Tibial nerve (tissue), 4 donors: ENCODE measurements around the gene OTOA.
"Not testable (repeated sequence)": the region's sequence is repeated elsewhere in the genome, so short reads cannot be mapped to it uniquely, and the experiment has no call there.

ENCODE experiments used
- EP300 ChIP-seq, 2 donors: sonication (generic); formaldehyde crosslinking; IDR thresholded peaks; one replicate each; pipeline ENCODE4 v1.6.1; 2017; ENCODE audit warnings: antibody characterized with exemption in 2 of 2, mild to moderate bottlenecking in 1 of 2
- POLR2A ChIP-seq, 2 donors: fragments of 450-650 bp; IDR thresholded peaks; one replicate each; pipeline ENCODE4 v1.6.1; 2017; ENCODE audit warnings: antibody characterized with exemption in 2 of 2, mild to moderate bottlenecking in 2 of 2, moderate library complexity in 2 of 2
- TF ChIP-seq, protein P1 (sequence below), 5 experiments: fragments of 200-600 bp in 3 of 5; fragments of 450-650 bp in 2 of 5; sonication (generic) in 3 of 5; IDR thresholded peaks; one replicate each; pipeline ENCODE4 v1.5.1; 2016 to 2019; ENCODE audit warnings: antibody characterized with exemption in 5 of 5, mild to moderate bottlenecking in 3 of 5, moderate library complexity in 2 of 5

DNA sequence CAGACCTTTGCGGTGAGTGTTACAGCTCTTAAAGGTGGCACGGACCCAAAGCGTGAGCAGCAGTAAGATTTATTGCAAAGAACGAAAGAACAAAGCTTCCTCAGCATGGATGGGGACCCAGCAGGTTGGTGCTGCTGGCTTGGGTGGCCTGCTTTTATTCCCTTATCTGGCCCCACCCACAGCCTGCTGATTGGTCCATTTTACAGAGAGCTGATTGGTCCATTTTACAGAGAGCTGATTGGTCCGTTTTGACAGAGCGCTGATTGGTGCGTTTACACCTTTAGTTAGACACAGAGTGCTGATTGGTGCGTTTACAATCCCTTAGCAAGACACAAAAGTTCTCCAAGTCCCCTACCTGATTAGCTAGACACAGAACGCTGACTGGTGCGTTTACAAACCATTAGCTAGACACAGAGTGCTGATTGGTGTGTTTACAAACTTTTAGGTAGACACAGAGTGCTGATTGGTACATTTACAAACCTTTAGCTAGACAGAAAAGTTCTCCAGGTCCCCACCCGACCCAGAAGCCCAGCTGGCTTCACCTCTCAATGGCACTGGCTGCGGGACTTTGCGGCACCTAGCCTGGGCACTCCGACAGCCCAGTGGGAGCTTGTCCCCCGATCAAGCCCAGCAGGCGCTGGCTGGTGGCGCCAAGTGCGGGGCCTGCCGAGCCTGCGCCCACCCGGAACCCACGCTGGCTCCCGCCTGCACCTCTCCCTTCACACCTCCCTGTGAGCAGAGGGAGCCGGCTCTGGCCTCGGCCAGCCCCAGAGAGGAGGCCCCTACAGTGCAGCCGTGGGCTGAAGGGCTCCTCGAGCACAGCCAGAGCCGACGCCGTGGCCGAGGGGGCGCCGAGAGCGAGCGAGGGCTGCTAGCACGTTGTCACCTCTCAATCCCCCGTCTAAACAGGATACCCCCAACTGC is 33.9 kb upstream of the OTOA start:
- TF ChIP-seq, protein P1, sequence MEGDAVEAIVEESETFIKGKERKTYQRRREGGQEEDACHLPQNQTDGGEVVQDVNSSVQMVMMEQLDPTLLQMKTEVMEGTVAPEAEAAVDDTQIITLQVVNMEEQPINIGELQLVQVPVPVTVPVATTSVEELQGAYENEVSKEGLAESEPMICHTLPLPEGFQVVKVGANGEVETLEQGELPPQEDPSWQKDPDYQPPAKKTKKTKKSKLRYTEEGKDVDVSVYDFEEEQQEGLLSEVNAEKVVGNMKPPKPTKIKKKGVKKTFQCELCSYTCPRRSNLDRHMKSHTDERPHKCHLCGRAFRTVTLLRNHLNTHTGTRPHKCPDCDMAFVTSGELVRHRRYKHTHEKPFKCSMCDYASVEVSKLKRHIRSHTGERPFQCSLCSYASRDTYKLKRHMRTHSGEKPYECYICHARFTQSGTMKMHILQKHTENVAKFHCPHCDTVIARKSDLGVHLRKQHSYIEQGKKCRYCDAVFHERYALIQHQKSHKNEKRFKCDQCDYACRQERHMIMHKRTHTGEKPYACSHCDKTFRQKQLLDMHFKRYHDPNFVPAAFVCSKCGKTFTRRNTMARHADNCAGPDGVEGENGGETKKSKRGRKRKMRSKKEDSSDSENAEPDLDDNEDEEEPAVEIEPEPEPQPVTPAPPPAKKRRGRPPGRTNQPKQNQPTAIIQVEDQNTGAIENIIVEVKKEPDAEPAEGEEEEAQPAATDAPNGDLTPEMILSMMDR (IDR thresholded peaks at IDR 0.05), result not testable (repeated sequence)
- TF ChIP-seq POLR2A, EP300 (IDR thresholded peaks at IDR 0.05): not testable (repeated sequence)
